Measurements from ENCODE around the gene SH3PXD2A. TPM values are rescaled to one million over a fixed set of nuclear protein-coding genes. Genes with fewer than 3 reads are reported as not detected.

The SH3PXD2A gene
- total and polyA plus RNA-seq, 9 of the 15 experiments (the other 6 are each of a cell fraction or from before 2014, with no cell fraction given): 0.41 to 9.3 (median 2.5) TPM

- CTCF ChIA-PET (ENCODE audit: low intra/inter-chr PET ratio): no interaction called here
- peak; percentile 92 for ATAC-seq
These were observed 300.7 kb downstream of the SH3PXD2A start for GRCh38 chr10:103554488-103555324.

More at GRCh38 chr10:103554488-103555324, 300.7 kb downstream of the SH3PXD2A start:
- POLR2A ChIA-PET: interaction anchor here (0.6 to 0.8 kb wide), 2 partner anchors 14 to 85 kb away, joined by 3 to 4 read pairs; no protein-coding TSS in a partner anchor
- no peaks in the 10 kb centered on the region for H3K79me2 ChIP-seq (ENCODE audit: control insufficient read depth, insufficient read depth, low read length)
- in situ Hi-C loops (cut with MboI): no loop called here
- no peak overlapping the region for H3K27ac ChIP-seq (ENCODE audit: extremely low read depth, low read depth, low read length)
- BruUV-seq (replicated peaks): no TSS peak
- FAIRE-seq (peak; percentile 19), DNase-seq (ENCODE audit: extremely low read depth in 1 of 4, low spot score in 3 of 4) (peak; percentile 60 to 87 (median 78))
- H3K4me3 ChIP-seq: peak overlapping the region; percentile 22; the same call in 1 of the 2 replicates
- no peaks in the 10 kb centered on the region for H3K36me3 ChIP-seq (ENCODE audit: control insufficient read depth, insufficient read depth, low read length)
- no peak overlapping the region; a peak in 1 of 4 replicates for H3K9ac ChIP-seq (ENCODE audit: insufficient read depth in 1 of 2, low read depth in 2 of 2, low read length in 2 of 2)
- peaks cover 5 to 57% of the 10 kb centered on the region in 2 experiments; a peak in 4 of 5 replicates for H3K27me3 ChIP-seq (ENCODE audit: control insufficient read depth in 2 of 2, insufficient read depth in 2 of 2, low read length in 2 of 2)
- intact Hi-C loops (cut with micrococcal nuclease): no loop called here
- whole genome bisulfite sequencing (ENCODE audit: insufficient coverage, low coverage, missing lambda C conversion rate): 0% methylated on average over 2 of the region's 44 CpGs
- peaks cover 0 to 13% of the 10 kb centered on the region in 2 experiments; a peak in 3 of 5 replicates for H3K4me1 ChIP-seq (replicated peaks in 1 of 2; ENCODE audit: control insufficient read depth in 2 of 2, insufficient read depth in 2 of 2, low read length in 2 of 2)
- H3K9me3 ChIP-seq (replicated peaks; ENCODE audit: control insufficient read depth, insufficient read depth, low read depth, low read length): no peaks in the 10 kb centered on the region
- H3K4me2 ChIP-seq (ENCODE audit: insufficient read depth, low read length): peak overlapping the region; percentile 10
- H3K9me1 ChIP-seq (ENCODE audit: control insufficient read depth, insufficient read depth, low read length): no peaks in the 10 kb centered on the region
- no peak for TF ChIP-seq PTTG1 (tag; IDR thresholded peaks at IDR 0.05; ENCODE audit: low read depth)
- TF ChIP-seq, protein P1, sequence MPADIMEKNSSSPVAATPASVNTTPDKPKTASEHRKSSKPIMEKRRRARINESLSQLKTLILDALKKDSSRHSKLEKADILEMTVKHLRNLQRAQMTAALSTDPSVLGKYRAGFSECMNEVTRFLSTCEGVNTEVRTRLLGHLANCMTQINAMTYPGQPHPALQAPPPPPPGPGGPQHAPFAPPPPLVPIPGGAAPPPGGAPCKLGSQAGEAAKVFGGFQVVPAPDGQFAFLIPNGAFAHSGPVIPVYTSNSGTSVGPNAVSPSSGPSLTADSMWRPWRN (IDR thresholded peaks at IDR 0.05; ENCODE audit: low read depth): 0 out of 2 replicates have a peak, but pooled peaks have one; percentile 39
- TF ChIP-seq VEZF1 (CRISPR knock-in tag; IDR thresholded peaks at IDR 0.05): peak; percentile 83
- TF ChIP-seq ZNF316 (IDR thresholded peaks at IDR 0.05): peak; percentile 64
- 0 out of 2 replicates have a peak, but pooled peaks have one; percentile 32 for TF ChIP-seq TRIM28 (IDR thresholded peaks at IDR 0.05)
- peak in 1 of 2 experiments; percentile 23 for TF ChIP-seq E2F6 (IDR thresholded peaks at IDR 0.05; ENCODE audit: borderline replicate concordance in 1 of 2, extremely low read depth in 1 of 2, insufficient read depth in 1 of 2, insufficient read length in 1 of 2, low read depth in 1 of 2, low read length in 1 of 2, poor library complexity in 1 of 2, severe bottlenecking in 1 of 2)
- TF ChIP-seq NRF1 (conservative IDR thresholded peaks at IDR 0.05 in 1 of 2, IDR thresholded peaks at IDR 0.05 in 1 of 2): peak; percentile 51 to 62; a peak in 3 of 4 replicates
- peak; percentile 56 to 93 for TF ChIP-seq FOXA3 (CRISPR knock-in tag; conservative IDR thresholded peaks at IDR 0.05 in 1 of 2, IDR thresholded peaks at IDR 0.05 in 1 of 2)
- 0 out of 4 replicates have a peak, but pooled peaks of 1 of the 2 experiments have one; percentile 36 for TF ChIP-seq UBTF (IDR thresholded peaks at IDR 0.05; ENCODE audit: borderline replicate concordance in 1 of 2, low read depth in 2 of 2, low read length in 2 of 2)
- no peak for TF ChIP-seq ZEB2 (IDR thresholded peaks at IDR 0.05)
- peaks cover 4% of the 10 kb centered on the region; the same call in 1 of the 2 replicates for H4K20me1 ChIP-seq (replicated peaks; ENCODE audit: control insufficient read depth, insufficient read depth, low read length)
- no peak overlapping the region for H2AFZ ChIP-seq (ENCODE audit: low read depth, low read length)

All from K562 (cell line).